Heart left ventricle (tissue), 13 donors: ENCODE data around the gene ZNF382.

Experiments used
- POLR2A ChIP-seq, 2 donors: fragments of 450-650 bp; IDR thresholded peaks; one replicate each; pipeline ENCODE4 v1.6.1; 2017; ENCODE audit warnings: antibody characterized with exemption in 2 of 2, mild to moderate bottlenecking in 2 of 2, moderate library complexity in 2 of 2
- TF ChIP-seq, protein P1 (sequence below), 12 donors: fragments of 200-600 bp; sonication (generic) in 4 of 12; IDR thresholded peaks; one replicate each; pipeline versions ENCODE4 v1.5.0 to v1.8.0; 2018 to 2022; ENCODE audit warnings: antibody characterized with exemption in 12 of 12, mild to moderate bottlenecking in 5 of 12
- donor health status: ischemic (EF 13 %, LVEDD 7.1; RV severe dilation, severe dysfunction).
- donor health status: DM: no; HTN: yes; CAD: no.
- donor health status: DM: no; HTN: no; CAD: no.
- donor health status: ischemic (EF 25% LVEDD 6.9; RV normal size, moderate dysfunction).
- donor health status: ischemic (EF 25% LVEDD 5.7; RV mildly dilated, moderate dysfunction).
- donor health status: ischemic (EF 35%, LVEDD 5.7; RV mildly dilated, moderate dysfunction).
- donor health status: nonischemic (EF 11% LVEDD 7.7; RV severe dilation, severe dysfunction).
- donor health status: DM: yes; HTN: yes; CAD: no.
- donor health status: PGD.
- donor health status: ischemic (EF 29% LVEDD 5.4; RV normal size, mild dysfunction).
- donor health status: nonischemic (EF 23%, LVEDD 6.1; RV moderate dilation, normal function).

DNA sequence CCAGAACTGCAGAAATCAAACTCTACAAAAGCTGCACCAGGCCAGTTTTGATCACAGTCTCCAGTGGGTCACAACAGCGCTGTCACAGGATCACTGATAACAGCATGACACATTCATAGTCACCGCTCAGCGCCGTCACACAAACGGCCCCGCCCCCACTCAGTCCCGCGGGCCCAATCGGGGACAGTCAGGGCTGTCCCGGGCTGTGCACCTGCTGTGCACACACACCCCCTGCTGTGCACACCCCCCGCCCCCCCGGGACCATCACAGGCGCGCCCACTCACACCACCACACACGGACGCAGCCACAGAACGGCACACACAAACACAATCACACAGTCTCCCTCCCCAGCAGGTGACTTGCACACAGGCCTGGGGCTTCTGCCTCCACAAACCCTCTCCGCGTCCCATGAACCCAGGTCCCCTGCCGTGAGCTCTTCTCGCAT, 435 bp upstream of the ZNF382 start:
- TF ChIP-seq, protein P1, sequence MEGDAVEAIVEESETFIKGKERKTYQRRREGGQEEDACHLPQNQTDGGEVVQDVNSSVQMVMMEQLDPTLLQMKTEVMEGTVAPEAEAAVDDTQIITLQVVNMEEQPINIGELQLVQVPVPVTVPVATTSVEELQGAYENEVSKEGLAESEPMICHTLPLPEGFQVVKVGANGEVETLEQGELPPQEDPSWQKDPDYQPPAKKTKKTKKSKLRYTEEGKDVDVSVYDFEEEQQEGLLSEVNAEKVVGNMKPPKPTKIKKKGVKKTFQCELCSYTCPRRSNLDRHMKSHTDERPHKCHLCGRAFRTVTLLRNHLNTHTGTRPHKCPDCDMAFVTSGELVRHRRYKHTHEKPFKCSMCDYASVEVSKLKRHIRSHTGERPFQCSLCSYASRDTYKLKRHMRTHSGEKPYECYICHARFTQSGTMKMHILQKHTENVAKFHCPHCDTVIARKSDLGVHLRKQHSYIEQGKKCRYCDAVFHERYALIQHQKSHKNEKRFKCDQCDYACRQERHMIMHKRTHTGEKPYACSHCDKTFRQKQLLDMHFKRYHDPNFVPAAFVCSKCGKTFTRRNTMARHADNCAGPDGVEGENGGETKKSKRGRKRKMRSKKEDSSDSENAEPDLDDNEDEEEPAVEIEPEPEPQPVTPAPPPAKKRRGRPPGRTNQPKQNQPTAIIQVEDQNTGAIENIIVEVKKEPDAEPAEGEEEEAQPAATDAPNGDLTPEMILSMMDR (IDR thresholded peaks at IDR 0.05) = no peak
- TF ChIP-seq POLR2A (IDR thresholded peaks at IDR 0.05) = no peak
